ENCODE data around the gene LMTK2. TPM values are rescaled to one million over a fixed set of nuclear protein-coding genes. Genes with fewer than 3 reads are reported as not detected.

Gene LMTK2
- total and polyA plus RNA-seq, 5 experiments from 2014 or later: 1.8 to 27.9 (median 4.9) TPM

GRCh38 chr7:98254951-98255610 lies 148.4 kb downstream of the LMTK2 start:
- peaks cover 18 to 53% (median 46%) of the 10 kb centered on the region in 4 donors for H3K4me1 Mint-ChIP-seq
- peak overlapping the region in 6 of 10 donors; percentile 26 to 83 (median 70) for H3K27ac Mint-ChIP-seq
- peak overlapping the region in 3 of 10 donors; percentile 14 to 67 (median 43) for H3K4me3 Mint-ChIP-seq

GRCh38 chr7:98256431-98256830 lies 149.8 kb downstream of the LMTK2 start:
- Mint-ChIP-seq H3K27ac (peak overlapping the region in 3 of 10 donors; percentile 13 to 63 (median 60)), H3K36me3 (peaks cover 0 to 60% (median 23%) of the 10 kb centered on the region in 3 donors)
- POLR2A ChIA-PET: interaction anchor here (1.2 kb wide), 1 partner anchor 25 kb away, joined by 4 read pairs; the partner anchor contains the start of gene BRI3

More at GRCh38 chr7:98254951-98255610, 148.4 kb downstream of the LMTK2 start:
- Mint-ChIP-seq H3K36me3 (peaks cover 0 to 49% (median 16%) of the 10 kb centered on the region in 3 donors), H3K9me3 (no peaks in the 10 kb centered on the region), H3K27me3 (no peaks in the 10 kb centered on the region)
- POLR2A ChIA-PET: interaction anchor here (1.2 kb wide), 2 partner anchors 52 to 148 kb away, joined by 3 to 7 read pairs; no protein-coding TSS in a partner anchor
- peak in 1 of 10 donors; percentile 23 for DNase-seq
- ATAC-seq: no peak

GRCh38 chr7:98257701-98258100 lies 151.0 kb downstream of the LMTK2 start:
- Mint-ChIP-seq H3K27me3 (no peaks in the 10 kb centered on the region), H3K4me3 (no peak overlapping the region), H3K4me1 (peaks cover 8 to 37% (median 28%) of the 10 kb centered on the region in 4 donors), H3K27ac (peak overlapping the region in 3 of 10 donors; percentile 8 to 80 (median 18)), H3K9me3 (no peaks in the 10 kb centered on the region), H3K36me3 (peaks cover 0 to 69% (median 28%) of the 10 kb centered on the region in 3 donors)
- ATAC-seq (no peak), DNase-seq (no peak)
- POLR2A ChIA-PET: no interaction called here

More at GRCh38 chr7:98256431-98256830, 149.8 kb downstream of the LMTK2 start:
- H3K4me3 Mint-ChIP-seq: no peak overlapping the region
- no peak for ATAC-seq
- no peak for DNase-seq
- H3K9me3 Mint-ChIP-seq: no peaks in the 10 kb centered on the region
- no peaks in the 10 kb centered on the region for H3K27me3 Mint-ChIP-seq
- peaks cover 10 to 42% (median 37%) of the 10 kb centered on the region in 4 donors for H3K4me1 Mint-ChIP-seq

Other genes with a start within 250 kb of the LMTK2 start
- gene ASNS, start 234.5 kb upstream of the LMTK2 start, total RNA-seq: 10 to 100 TPM; 32.4 to 36.9 TPM
- gene ASNS, start 234.5 kb upstream of the LMTK2 start, polyA plus RNA-seq: 10 to 100 TPM; 18.0 to 26.7 (median 20.3) TPM
- not detected for gene OCM2, start 116.7 kb upstream of the LMTK2 start, total RNA-seq
- not detected for gene OCM2, start 116.7 kb upstream of the LMTK2 start, polyA plus RNA-seq
- not detected for gene BHLHA15, start 104.6 kb downstream of the LMTK2 start, total RNA-seq
- gene BHLHA15, start 104.6 kb downstream of the LMTK2 start, polyA plus RNA-seq: under 1 TPM in 1 of 3 donors, not detected in 2; 0.47 TPM
- gene TECPR1, start 145.4 kb downstream of the LMTK2 start, total RNA-seq: 100 to 1,000 TPM; 174 to 181 TPM
- gene TECPR1, start 145.4 kb downstream of the LMTK2 start, polyA plus RNA-seq: 10 to 100 TPM; 18.5 to 40.2 (median 26.1) TPM
- 10 to 100 TPM; 77.1 to 86.2 TPM for gene BRI3, start 174.8 kb downstream of the LMTK2 start, total RNA-seq
- gene BRI3, start 174.8 kb downstream of the LMTK2 start, polyA plus RNA-seq: 10 to 100 TPM; 15.1 to 18.8 (median 15.8) TPM